IPS-NIHi7 (cell line): ENCODE results near the gene ANKRD23.

Experiments
- DNase-seq: peaks from one replicate; pipeline ENCODE4 v3.0.0; 2012; ENCODE audit warnings: mixed read lengths; ENCODE audit errors: extremely low spot score

Gene ANKRD23

GRCh38 chr2:96838345-96839292 is 5.2 kb downstream of the ANKRD23 start:
- DNase-seq = no peak

GRCh38 chr2:96837575-96837974 is 6.2 kb downstream of the ANKRD23 start:
- DNase-seq = no peak

- no peak for DNase-seq
These were observed 8.0 kb downstream of the ANKRD23 start for GRCh38 chr2:96835830-96836229.

GRCh38 chr2:96832754-96833507 is 10.9 kb downstream of the ANKRD23 start:
- peak; percentile 87 for DNase-seq

- DNase-seq = no peak
These were observed 11.4 kb downstream of the ANKRD23 start for GRCh38 chr2:96832408-96832753.

GRCh38 chr2:96831679-96832078 is 12.1 kb downstream of the ANKRD23 start:
- DNase-seq = peak; percentile 44

- no peak for DNase-seq
These were observed 13.7 kb downstream of the ANKRD23 start for GRCh38 chr2:96830044-96830562.

- DNase-seq = no peak
These were observed 14.9 kb downstream of the ANKRD23 start for GRCh38 chr2:96828874-96829273.

- DNase-seq = no peak
These were observed 15.4 kb downstream of the ANKRD23 start for GRCh38 chr2:96828436-96828835.

- no peak for DNase-seq
These were observed 17.1 kb downstream of the ANKRD23 start for GRCh38 chr2:96826546-96827278.

- no peak for DNase-seq
These were observed 18.8 kb downstream of the ANKRD23 start for GRCh38 chr2:96825057-96825456.

- DNase-seq = no peak
These were observed 19.5 kb downstream of the ANKRD23 start for GRCh38 chr2:96824079-96824870.

GRCh38 chr2:96823198-96823597 is 20.6 kb downstream of the ANKRD23 start:
- no peak for DNase-seq

- no peak for DNase-seq
These were observed 21.0 kb downstream of the ANKRD23 start for GRCh38 chr2:96822786-96823185.

- DNase-seq = no peak
These were observed 22.6 kb downstream of the ANKRD23 start for GRCh38 chr2:96821113-96821675.

- DNase-seq = no peak
These were observed 23.8 kb downstream of the ANKRD23 start for GRCh38 chr2:96819876-96820511.

GRCh38 chr2:96819128-96819875 is 24.5 kb downstream of the ANKRD23 start:
- peak; percentile 33 for DNase-seq

- DNase-seq = no peak
These were observed 25.9 kb downstream of the ANKRD23 start for GRCh38 chr2:96817882-96818281.

GRCh38 chr2:96816836-96817702 is 26.8 kb downstream of the ANKRD23 start:
- no peak for DNase-seq
